Thyroid gland (tissue), 4 donors: ENCODE results near the gene SLAMF7.

Experiments used
- POLR2A ChIP-seq, 2 donors: fragments of 450-650 bp; IDR thresholded peaks; one replicate each; pipeline ENCODE4 v1.6.1; 2017; ENCODE audit warnings: antibody characterized with exemption in 2 of 2, mild to moderate bottlenecking in 2 of 2, moderate library complexity in 1 of 2
- TF ChIP-seq, protein P1 (sequence below), 6 experiments: fragments of 200-600 bp in 3 of 6; fragments of 450-650 bp in 3 of 6; sonication (generic) in 3 of 6; IDR thresholded peaks; one replicate each; pipeline ENCODE4 v1.5.1; 2016 to 2019; ENCODE audit warnings: antibody characterized with exemption in 6 of 6, mild to moderate bottlenecking in 2 of 6, inconsistent platforms in 1 of 6, moderate library complexity in 1 of 6

GRCh38 chr1:160752406-160752805 lies 13.4 kb downstream of the SLAMF7 start:
- TF ChIP-seq, protein P1, sequence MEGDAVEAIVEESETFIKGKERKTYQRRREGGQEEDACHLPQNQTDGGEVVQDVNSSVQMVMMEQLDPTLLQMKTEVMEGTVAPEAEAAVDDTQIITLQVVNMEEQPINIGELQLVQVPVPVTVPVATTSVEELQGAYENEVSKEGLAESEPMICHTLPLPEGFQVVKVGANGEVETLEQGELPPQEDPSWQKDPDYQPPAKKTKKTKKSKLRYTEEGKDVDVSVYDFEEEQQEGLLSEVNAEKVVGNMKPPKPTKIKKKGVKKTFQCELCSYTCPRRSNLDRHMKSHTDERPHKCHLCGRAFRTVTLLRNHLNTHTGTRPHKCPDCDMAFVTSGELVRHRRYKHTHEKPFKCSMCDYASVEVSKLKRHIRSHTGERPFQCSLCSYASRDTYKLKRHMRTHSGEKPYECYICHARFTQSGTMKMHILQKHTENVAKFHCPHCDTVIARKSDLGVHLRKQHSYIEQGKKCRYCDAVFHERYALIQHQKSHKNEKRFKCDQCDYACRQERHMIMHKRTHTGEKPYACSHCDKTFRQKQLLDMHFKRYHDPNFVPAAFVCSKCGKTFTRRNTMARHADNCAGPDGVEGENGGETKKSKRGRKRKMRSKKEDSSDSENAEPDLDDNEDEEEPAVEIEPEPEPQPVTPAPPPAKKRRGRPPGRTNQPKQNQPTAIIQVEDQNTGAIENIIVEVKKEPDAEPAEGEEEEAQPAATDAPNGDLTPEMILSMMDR (IDR thresholded peaks at IDR 0.05) = no peak
- TF ChIP-seq POLR2A (IDR thresholded peaks at IDR 0.05) = no peak
